Skeletal muscle tissue (tissue), 4 donors: Measurements from ENCODE around the gene GPHA2. TPM values are rescaled to one million over a fixed set of nuclear protein-coding genes. Genes with fewer than 3 reads are reported as not detected.

Source experiments
- H3K27ac ChIP-seq: one replicate; pipeline ENCODE4 v1.7.0; 2013; ENCODE audit warnings: mild to moderate bottlenecking, low read depth, low read length, inconsistent platforms
- H3K27me3 ChIP-seq, 3 donors: one replicate each; pipeline ENCODE4 v1.7.0; 2013; ENCODE audit warnings: low read length in 3 of 3; ENCODE audit not compliant: control insufficient read depth in 3 of 3, insufficient read depth in 3 of 3
- H3K36me3 ChIP-seq, 3 donors: one replicate each; pipeline ENCODE4 v1.7.0; 2013; ENCODE audit warnings: low read length in 3 of 3; ENCODE audit not compliant: control insufficient read depth in 3 of 3, insufficient read depth in 3 of 3
- H3K4me1 ChIP-seq, 3 donors: one replicate each; pipeline ENCODE4 v1.7.0; 2013; ENCODE audit warnings: low read length in 3 of 3, mild to moderate bottlenecking in 3 of 3; ENCODE audit not compliant: control insufficient read depth in 3 of 3, insufficient read depth in 3 of 3
- H3K4me3 ChIP-seq, 3 donors: one replicate each; pipeline ENCODE4 v1.7.0; 2013; ENCODE audit warnings: low read length in 3 of 3
- H3K9ac ChIP-seq, 3 donors: one replicate each; pipeline ENCODE4 v1.7.0; 2013; ENCODE audit warnings: low read length in 3 of 3, mild to moderate bottlenecking in 3 of 3, moderate library complexity in 2 of 3, low read depth in 1 of 3
- H3K9me3 ChIP-seq, 3 donors: one replicate each; pipeline ENCODE4 v1.7.0; 2013; ENCODE audit warnings: low read length in 3 of 3; ENCODE audit not compliant: control insufficient read depth in 3 of 3
- total RNA-seq: library from RNA; depleted of rRNA; stranded (reverse); fragments of >200 nt; gene quantifications from one replicate; pipeline ENCODE4 v1.2.3, GENCODE V29; 2014
- donor health status: Osteomylitis.

Gene GPHA2
- total RNA-seq, 1 donor from 2014 or later, result not detected

DNA sequence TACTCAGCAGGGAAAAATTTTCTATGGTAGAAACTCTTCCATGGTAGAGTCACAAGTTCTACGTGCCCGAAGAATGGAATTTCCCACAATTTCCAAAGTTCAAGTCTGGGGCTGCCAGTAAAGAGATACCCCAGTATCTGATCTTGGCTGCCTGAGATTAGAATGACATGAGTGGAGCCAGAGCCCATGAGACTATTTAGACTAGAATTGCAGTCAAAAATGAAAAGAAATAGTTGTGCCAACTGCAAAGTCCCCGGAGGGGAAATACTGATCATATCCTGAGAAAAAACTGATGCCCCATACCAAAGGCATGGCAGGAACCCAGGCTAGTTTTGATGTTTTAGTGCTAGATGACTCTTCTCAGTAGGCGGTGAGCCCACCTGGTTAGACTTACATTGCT lies 25.0 kb upstream of the GPHA2 start:
- Histone ChIP-seq H3K27ac (no peak overlapping the region), H3K9me3 (no peaks in the 10 kb centered on the region), H3K4me1 (no peaks in the 10 kb centered on the region), H3K36me3 (no peaks in the 10 kb centered on the region), H3K4me3 (no peak overlapping the region), H3K9ac (no peak overlapping the region), H3K27me3 (no peaks in the 10 kb centered on the region)

GRCh38 chr11:64959498-64959897 lies 23.8 kb upstream of the GPHA2 start:
- H3K9ac ChIP-seq, result no peak overlapping the region

DNA sequence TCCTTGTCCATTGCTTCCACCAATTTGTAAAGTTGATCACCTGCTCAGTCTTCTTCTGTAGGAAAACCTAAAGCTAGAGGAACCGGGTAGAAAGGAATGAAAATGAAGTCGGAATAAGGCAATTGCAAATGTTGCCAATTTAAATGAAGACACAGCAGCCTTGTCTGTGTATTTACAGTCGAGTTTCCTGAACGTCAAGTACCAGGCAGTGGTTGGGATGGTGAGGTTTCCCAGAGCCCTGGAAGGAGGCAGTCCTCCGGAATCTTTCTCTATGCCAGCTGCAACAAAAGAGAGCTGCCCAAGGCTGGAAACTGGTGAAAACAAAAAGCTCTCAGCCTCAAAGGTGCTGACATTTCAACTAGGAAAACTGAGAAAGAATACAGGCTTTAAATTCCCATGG lies 18.5 kb upstream of the GPHA2 start:
- no peak overlapping the region for H3K27ac ChIP-seq
- no peak overlapping the region for H3K9ac ChIP-seq
- no peak overlapping the region for H3K4me3 ChIP-seq
- H3K36me3 ChIP-seq, result no peaks in the 10 kb centered on the region
- no peaks in the 10 kb centered on the region for H3K4me1 ChIP-seq
- H3K9me3 ChIP-seq, result no peaks in the 10 kb centered on the region
- H3K27me3 ChIP-seq, result peaks cover 0 to 4% (median 0%) of the 10 kb centered on the region in 3 donors

More at GRCh38 chr11:64959498-64959897, 23.8 kb upstream of the GPHA2 start:
- Histone ChIP-seq H3K27me3 (no peaks in the 10 kb centered on the region), H3K9me3 (no peaks in the 10 kb centered on the region), H3K27ac (no peak overlapping the region), H3K36me3 (no peaks in the 10 kb centered on the region), H3K4me1 (no peaks in the 10 kb centered on the region), H3K4me3 (no peak overlapping the region)

GRCh38 chr11:64951529-64951928 lies 15.8 kb upstream of the GPHA2 start:
- H3K27ac ChIP-seq, result no peak overlapping the region
- no peak overlapping the region for H3K4me3 ChIP-seq
- H3K27me3 ChIP-seq, result peaks cover 0 to 4% (median 0%) of the 10 kb centered on the region in 3 donors
- H3K4me1 ChIP-seq, result no peaks in the 10 kb centered on the region
- no peak overlapping the region for H3K9ac ChIP-seq
- H3K9me3 ChIP-seq, result no peaks in the 10 kb centered on the region
- H3K36me3 ChIP-seq, result no peaks in the 10 kb centered on the region

DNA sequence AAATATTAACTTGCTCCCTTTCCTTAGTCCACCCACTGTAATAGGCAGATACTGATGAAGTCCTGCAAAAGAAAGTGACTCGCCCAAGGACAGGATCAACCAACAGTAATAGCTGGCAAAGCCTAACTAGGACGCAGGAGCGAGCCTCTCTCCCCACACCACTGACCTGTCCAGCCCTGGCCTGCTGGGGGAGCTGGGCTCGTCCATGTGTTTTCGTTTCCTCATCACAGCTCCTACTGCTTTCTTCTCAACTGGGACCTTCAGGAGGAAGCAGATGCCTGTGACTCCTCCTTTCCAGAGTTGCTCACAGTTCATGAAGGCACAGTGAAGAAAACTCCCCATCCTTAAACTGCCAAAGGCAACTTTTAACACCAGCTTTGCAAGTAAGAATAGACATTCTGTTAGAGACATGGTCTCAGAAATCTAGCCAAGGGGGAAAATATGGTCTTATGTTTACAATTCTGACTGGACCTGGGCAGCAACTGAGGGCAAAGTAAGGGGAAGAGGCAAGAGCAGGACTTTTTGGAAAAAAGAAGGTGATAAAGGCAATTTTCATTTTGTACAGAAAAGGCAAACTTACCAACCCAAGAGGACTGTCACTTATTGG lies 11.6 kb upstream of the GPHA2 start:
- Histone ChIP-seq H3K4me1 (no peaks in the 10 kb centered on the region), H3K9ac (no peak overlapping the region), H3K4me3 (no peak overlapping the region), H3K27ac (no peak overlapping the region), H3K36me3 (no peaks in the 10 kb centered on the region), H3K9me3 (no peaks in the 10 kb centered on the region), H3K27me3 (no peaks in the 10 kb centered on the region)

GRCh38 chr11:64936539-64936938 lies 846 bp upstream of the GPHA2 start:
- Histone ChIP-seq H3K9ac (no peak overlapping the region), H3K27me3 (no peaks in the 10 kb centered on the region), H3K27ac (no peak overlapping the region), H3K4me3 (no peak overlapping the region), H3K36me3 (peaks cover 26 to 32% (median 29%) of the 10 kb centered on the region in 3 donors), H3K9me3 (no peaks in the 10 kb centered on the region), H3K4me1 (no peaks in the 10 kb centered on the region)

DNA sequence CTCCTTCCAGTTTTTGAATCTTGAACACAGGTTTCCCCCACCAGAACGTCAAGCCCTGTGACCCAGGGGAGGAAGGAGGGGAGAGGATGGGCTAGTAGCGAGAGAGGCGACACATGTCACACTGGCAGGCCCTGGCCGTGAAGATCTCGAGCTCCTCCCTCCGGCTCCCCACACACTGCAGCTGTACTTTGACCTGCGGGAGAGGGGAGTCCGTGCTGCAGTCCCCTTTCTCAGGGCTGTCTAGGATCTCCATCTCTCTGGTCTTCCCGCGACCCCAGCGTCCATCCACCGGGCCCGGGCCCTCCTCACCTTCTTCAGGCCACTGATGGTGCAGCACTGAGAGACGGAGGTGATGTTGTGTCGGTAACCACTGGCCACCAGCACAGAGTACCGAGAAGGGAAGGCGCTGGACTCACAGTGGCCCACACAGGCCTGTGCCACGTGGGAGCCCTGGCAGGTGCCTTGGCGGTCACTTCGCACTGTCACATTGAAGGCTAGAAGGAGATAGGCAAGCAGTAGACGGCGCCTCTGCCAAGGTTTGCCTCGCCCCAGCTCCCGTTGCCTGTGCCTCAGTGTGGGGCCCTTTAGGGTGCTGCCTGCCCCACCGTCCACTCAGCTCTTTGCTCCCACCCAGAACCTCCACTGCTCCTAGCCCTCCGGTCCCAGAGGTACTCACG lies 873 bp downstream of the GPHA2 start:
- no peaks in the 10 kb centered on the region for H3K4me1 ChIP-seq
- H3K9ac ChIP-seq, result no peak overlapping the region
- H3K27me3 ChIP-seq, result no peaks in the 10 kb centered on the region
- no peaks in the 10 kb centered on the region for H3K9me3 ChIP-seq
- peaks cover 43 to 49% (median 46%) of the 10 kb centered on the region in 3 donors for H3K36me3 ChIP-seq
- no peak overlapping the region for H3K27ac ChIP-seq
- no peak overlapping the region for H3K4me3 ChIP-seq

GRCh38 chr11:64933935-64934681 lies 1.6 kb downstream of the GPHA2 start:
- Histone ChIP-seq H3K27me3 (no peaks in the 10 kb centered on the region), H3K4me1 (no peaks in the 10 kb centered on the region), H3K36me3 (peaks cover 50 to 53% (median 51%) of the 10 kb centered on the region in 3 donors), H3K9ac (no peak overlapping the region), H3K9me3 (no peaks in the 10 kb centered on the region), H3K4me3 (no peak overlapping the region), H3K27ac (no peak overlapping the region)

GRCh38 chr11:64933213-64933934 lies 2.3 kb downstream of the GPHA2 start:
- Histone ChIP-seq H3K27me3 (no peaks in the 10 kb centered on the region), H3K9me3 (no peaks in the 10 kb centered on the region), H3K27ac (no peak overlapping the region), H3K4me1 (no peaks in the 10 kb centered on the region), H3K4me3 (no peak overlapping the region), H3K9ac (no peak overlapping the region), H3K36me3 (peaks cover 51 to 56% (median 53%) of the 10 kb centered on the region in 3 donors)
